ENCODE measurements around the gene RABL3.
"Not testable (repeated sequence)": the region's sequence is repeated elsewhere in the genome, so short reads cannot be mapped to it uniquely, and the experiment has no call there.

Gene RABL3, protein sequence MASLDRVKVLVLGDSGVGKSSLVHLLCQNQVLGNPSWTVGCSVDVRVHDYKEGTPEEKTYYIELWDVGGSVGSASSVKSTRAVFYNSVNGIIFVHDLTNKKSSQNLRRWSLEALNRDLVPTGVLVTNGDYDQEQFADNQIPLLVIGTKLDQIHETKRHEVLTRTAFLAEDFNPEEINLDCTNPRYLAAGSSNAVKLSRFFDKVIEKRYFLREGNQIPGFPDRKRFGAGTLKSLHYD

DNA sequence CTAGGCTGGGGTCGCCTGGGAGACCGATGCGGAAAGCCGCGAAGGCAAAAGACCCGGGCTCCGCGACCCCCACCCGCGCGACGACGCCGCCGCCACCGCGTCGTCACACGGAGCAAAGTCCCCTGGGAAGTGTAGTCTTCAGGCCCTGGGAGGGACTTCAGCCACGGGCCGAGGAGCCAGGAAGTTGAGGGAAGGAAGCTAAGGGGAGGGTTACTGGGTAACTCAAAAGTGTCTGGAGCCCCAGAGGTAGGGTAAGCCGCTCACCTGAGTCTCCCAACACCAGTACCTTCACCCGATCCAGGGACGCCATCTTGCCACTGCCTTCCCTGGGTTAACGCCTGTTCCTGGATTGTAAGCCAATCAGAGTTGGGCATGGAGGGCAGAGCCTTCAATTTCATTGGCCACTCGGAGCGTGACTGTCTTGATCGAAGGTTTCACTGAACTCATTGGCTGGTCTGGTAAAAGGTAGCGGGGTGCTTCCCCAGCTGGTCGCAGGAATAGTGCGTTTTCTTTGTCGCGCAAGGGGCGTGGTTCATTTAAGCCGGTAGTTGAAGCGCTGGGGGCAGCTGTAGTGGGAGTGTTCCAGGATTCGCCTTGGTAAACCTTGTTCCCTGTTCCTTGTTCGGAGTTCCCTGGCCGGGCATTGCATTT lies at the start of gene RABL3, which contains the start of gene GTF2E1:
Gene RABL3, minus strand, starts transcription at position 319 of the 651 bp plus-strand sequence. Its CDS starts 9 bp downstream, at position 310.
Gene GTF2E1, plus strand, starts transcription at position 547 of the 651 bp plus-strand sequence. CDS start 7,809 bp downstream, outside the sequence.
- ATAC-seq (peak; percentile 99), DNase-seq (peak; percentile 93)
- Mint-ChIP-seq H3K9me3 (no peaks in the 10 kb centered on the region), H3K27me3 (no peaks in the 10 kb centered on the region), H3K4me1 (peaks cover 31% of the 10 kb centered on the region), H3K4me3 (peak within 1 kb of the TSS; percentile 92), H3K27ac (peak within 1 kb of the TSS; percentile 96), H3K36me3 (ENCODE audit: low read depth) (peaks cover 26% of the 10 kb centered on the region)

DNA sequence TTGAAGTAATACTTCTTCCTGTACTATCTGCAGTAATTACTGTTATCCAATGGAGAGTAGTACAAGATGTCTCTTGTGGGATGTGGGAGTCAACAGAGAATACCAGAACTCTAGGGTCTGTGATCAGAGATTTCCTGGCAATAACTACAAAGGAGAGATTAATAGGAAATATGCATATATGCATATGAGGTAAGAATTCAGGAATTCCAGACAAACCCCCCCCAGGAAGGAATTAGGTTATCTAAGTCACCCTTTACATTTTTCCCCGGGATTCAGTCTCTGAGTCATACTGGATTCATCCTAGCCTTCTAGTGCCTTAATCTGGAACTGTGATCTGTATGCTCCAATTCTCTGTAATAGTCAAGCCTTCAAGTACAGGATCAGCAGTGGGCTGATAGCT lies 49.6 kb upstream of the RABL3 start:
- H3K4me3 Mint-ChIP-seq = no peak overlapping the region
- peaks cover 3% of the 10 kb centered on the region for H3K4me1 Mint-ChIP-seq
- H3K27ac Mint-ChIP-seq = no peak overlapping the region
- H3K27me3 Mint-ChIP-seq = no peaks in the 10 kb centered on the region
- no peaks in the 10 kb centered on the region for H3K9me3 Mint-ChIP-seq
- no peaks in the 10 kb centered on the region for H3K36me3 Mint-ChIP-seq (ENCODE audit: low read depth)
- no peak for DNase-seq
- no peak for ATAC-seq

DNA sequence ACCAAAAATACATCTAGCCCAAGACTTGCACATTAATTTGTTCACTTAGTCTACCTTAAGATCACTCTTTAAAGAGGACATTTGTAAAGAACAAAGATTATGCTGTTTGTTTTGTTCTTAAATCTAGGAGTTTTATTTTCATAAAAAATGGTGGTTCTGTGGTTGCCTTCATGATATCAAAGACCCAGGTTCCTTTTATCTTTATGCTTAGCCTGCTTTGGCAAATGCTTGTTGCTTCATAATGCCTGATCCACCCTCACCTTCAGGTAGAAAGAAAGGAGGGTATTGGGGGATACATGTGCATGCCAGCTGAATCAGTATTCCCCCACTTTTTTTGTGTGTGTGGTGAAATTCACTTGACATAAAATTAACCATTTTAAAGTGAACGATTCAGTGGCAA lies 48.7 kb upstream of the RABL3 start:
- H3K27ac Mint-ChIP-seq = no peak overlapping the region
- no peaks in the 10 kb centered on the region for H3K9me3 Mint-ChIP-seq
- no peak overlapping the region for H3K4me3 Mint-ChIP-seq
- ATAC-seq (no peak), DNase-seq (no peak)
- no peaks in the 10 kb centered on the region for H3K36me3 Mint-ChIP-seq (ENCODE audit: low read depth)
- no peaks in the 10 kb centered on the region for H3K27me3 Mint-ChIP-seq
- peaks cover 3% of the 10 kb centered on the region for H3K4me1 Mint-ChIP-seq

DNA sequence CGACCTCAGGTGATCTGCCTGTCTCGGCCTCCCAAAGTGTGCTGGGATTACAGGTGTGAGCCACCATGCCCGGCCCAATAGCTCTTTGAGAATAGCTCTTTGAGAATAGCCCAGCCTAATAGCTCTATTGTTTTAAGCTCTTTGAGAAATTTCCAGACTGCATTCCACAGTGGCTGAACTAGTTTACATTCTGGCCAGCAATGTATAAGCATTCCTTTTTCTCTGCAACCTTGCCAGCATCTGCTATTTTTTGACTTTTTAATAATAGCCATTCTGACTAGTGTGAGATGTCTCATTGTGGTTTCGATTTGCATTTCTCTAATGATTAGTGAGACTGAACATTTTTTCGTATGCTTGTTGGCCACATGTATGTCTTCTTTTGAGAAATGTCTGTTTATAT lies 43.5 kb upstream of the RABL3 start:
- H3K4me1 Mint-ChIP-seq, H3K4me3 Mint-ChIP-seq, H3K9me3 Mint-ChIP-seq, DNase-seq, ATAC-seq, H3K27me3 Mint-ChIP-seq, H3K27ac Mint-ChIP-seq: not testable (repeated sequence)
- peaks cover 22% of the 10 kb centered on the region for H3K36me3 Mint-ChIP-seq (ENCODE audit: low read depth)

DNA sequence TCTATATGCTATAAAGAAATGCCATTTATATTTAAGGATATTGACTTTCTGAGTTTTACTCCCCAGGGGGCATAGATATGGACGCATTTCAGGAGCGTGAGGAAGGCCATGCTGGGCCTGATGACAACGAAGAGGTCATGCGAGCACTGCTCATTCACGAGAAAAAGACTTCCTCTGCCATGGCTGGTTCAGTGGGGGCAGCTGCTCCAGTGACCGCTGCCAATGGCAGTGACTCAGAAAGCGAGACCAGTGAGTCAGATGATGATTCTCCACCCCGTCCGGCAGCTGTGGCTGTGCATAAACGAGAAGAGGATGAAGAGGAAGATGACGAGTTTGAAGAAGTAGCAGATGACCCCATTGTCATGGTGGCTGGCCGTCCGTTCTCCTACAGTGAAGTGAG lies 38.7 kb upstream of the RABL3 start:
- no peak for DNase-seq
- no peak for ATAC-seq
- H3K27me3 Mint-ChIP-seq = no peaks in the 10 kb centered on the region
- H3K36me3 Mint-ChIP-seq (ENCODE audit: low read depth) = peaks cover 32% of the 10 kb centered on the region
- no peaks in the 10 kb centered on the region for H3K9me3 Mint-ChIP-seq
- peaks cover 4% of the 10 kb centered on the region for H3K4me1 Mint-ChIP-seq
- H3K4me3 Mint-ChIP-seq = no peak overlapping the region
- H3K27ac Mint-ChIP-seq = no peak overlapping the region

DNA sequence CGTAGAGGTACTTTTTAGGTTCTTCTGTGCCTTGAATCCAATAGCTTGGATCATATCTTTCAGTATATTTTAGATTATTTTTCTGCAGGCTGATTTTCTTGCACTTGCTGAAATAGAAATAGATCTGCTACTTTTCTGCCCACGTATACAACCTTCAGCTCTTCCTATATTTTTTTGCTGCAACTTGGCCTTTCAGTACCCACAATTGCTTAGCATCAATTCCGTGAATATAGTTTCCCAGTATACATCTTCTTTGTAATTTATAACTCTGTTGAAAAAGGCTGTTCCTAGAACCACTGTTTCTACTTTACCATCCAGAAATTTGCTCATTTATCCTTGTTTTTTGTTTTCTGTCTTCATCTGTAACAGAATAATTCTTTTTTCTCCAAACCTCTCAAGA lies 36.5 kb upstream of the RABL3 start:
- Mint-ChIP-seq H3K36me3 (ENCODE audit: low read depth) (peaks cover 25% of the 10 kb centered on the region), H3K4me3 (no peak overlapping the region), H3K27ac (no peak overlapping the region), H3K9me3 (no peaks in the 10 kb centered on the region), H3K4me1 (peaks cover 4% of the 10 kb centered on the region), H3K27me3 (no peaks in the 10 kb centered on the region)
- DNase-seq (no peak), ATAC-seq (no peak)

DNA sequence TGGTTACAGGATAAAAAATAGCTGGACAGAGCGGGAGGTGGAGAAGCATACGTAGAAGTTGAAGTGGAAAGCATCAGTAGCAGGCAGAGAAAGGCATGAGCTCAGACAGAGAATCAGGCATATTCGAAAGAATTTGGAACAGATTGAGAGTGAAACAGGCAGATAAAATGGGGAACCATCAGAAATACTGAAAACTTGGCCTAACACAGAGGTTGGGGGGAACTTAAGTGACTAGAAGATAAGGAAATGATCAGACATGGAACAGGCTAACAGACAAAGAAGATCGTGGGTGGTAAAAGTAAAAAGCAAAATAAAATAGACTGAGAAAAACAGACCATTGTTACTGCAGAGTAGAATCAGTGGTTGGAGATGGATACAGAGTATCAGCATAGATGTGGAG lies 33.1 kb upstream of the RABL3 start:
- Mint-ChIP-seq H3K27me3 (no peaks in the 10 kb centered on the region), H3K27ac (no peak overlapping the region), H3K4me1 (peaks cover 6% of the 10 kb centered on the region), H3K9me3 (no peaks in the 10 kb centered on the region), H3K4me3 (no peak overlapping the region), H3K36me3 (ENCODE audit: low read depth) (peaks cover 23% of the 10 kb centered on the region)
- ATAC-seq (no peak), DNase-seq (no peak)

DNA sequence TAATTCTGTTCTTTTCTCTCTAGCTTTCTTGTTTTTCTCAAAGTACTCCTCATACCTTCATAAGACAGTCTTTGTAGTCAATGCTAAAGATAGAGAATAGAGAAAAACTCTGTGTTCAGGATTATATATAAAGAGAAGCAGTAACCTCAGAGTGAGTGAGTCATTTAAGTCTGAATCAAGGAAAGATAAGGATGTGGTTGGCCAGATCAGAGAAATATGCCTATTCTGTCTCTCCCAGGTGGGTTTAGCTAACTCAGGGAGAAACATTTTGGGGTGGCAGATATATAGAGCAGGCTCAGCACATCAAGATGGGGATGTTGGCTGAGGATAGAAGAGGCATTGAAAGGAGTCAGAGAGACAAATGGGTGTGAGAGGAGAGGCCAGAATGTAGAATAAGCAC lies 31.6 kb upstream of the RABL3 start:
- H3K9me3 Mint-ChIP-seq = no peaks in the 10 kb centered on the region
- H3K36me3 Mint-ChIP-seq (ENCODE audit: low read depth) = peaks cover 16% of the 10 kb centered on the region
- no peaks in the 10 kb centered on the region for H3K27me3 Mint-ChIP-seq
- DNase-seq (no peak), ATAC-seq (peak; percentile 96)
- H3K4me1 Mint-ChIP-seq = peaks cover 9% of the 10 kb centered on the region
- H3K27ac Mint-ChIP-seq = no peak overlapping the region
- no peak overlapping the region for H3K4me3 Mint-ChIP-seq

DNA sequence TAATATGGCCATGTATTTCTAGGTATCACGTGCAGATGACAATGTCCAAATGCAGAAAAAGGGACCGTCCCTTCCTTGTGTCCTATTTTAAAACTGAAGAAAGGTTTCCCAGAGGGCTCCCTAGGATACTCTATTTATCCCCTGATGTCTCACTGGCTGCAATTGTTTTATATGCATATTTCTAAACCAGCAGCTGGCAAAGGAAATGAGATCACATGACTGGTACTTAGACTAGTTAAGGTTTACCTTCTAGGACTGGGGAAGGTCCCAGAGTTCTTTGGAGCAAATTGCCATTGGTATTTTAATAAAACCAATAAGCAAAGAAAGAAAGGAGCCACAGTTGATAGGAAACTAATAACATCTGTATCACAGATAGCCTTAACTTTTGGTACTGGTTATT lies 29.8 kb upstream of the RABL3 start:
- Mint-ChIP-seq H3K9me3 (no peaks in the 10 kb centered on the region), H3K27me3 (no peaks in the 10 kb centered on the region), H3K4me3 (no peak overlapping the region), H3K36me3 (ENCODE audit: low read depth) (peaks cover 15% of the 10 kb centered on the region), H3K4me1 (peaks cover 12% of the 10 kb centered on the region), H3K27ac (no peak overlapping the region)
- DNase-seq (no peak), ATAC-seq (no peak)

DNA sequence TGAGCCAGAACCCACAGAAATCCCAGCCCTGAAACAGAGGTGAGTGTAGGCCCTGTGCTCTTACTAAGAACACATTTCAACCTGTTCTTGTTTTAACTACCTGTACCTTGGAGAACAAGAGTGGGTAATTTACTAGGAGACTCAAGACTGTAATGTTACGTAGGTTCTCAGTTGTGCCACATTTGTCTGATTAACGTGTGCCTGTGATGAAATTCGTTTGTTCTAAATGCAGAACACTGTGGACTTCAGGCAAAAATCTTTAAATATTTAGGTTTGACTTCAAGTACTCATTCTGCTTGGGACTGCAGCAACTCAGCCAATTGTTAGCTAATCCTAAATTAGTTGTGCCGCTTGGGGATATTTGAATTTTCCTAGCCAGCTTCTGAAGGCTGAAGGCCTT lies 28.6 kb upstream of the RABL3 start:
- no peak for ATAC-seq
- H3K27ac Mint-ChIP-seq = no peak overlapping the region
- DNase-seq = no peak
- H3K4me3 Mint-ChIP-seq = no peak overlapping the region
- H3K36me3 Mint-ChIP-seq (ENCODE audit: low read depth) = peaks cover 12% of the 10 kb centered on the region
- H3K9me3 Mint-ChIP-seq = no peaks in the 10 kb centered on the region
- H3K4me1 Mint-ChIP-seq = peaks cover 19% of the 10 kb centered on the region
- no peaks in the 10 kb centered on the region for H3K27me3 Mint-ChIP-seq

DNA sequence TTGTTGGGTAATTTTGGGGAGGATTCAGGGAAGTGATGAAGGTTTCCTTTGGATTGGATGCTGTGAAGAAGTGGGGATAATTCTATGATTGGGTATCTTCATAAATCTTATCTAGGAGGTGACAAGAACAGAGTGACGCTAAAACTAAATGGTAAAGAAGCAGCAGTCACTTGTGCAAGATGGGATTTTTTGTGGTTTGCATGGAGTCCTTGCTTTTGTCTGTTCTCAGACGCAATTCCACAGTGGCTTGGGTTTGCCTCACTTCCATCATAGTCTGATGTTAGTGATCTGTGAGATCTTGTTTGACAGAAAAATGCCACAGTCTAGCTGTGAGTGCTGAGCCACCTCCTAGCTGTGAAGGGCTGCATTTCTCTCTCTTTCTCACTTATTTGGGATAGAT lies 27.1 kb upstream of the RABL3 start:
- Mint-ChIP-seq H3K9me3 (no peaks in the 10 kb centered on the region), H3K4me3 (no peak overlapping the region), H3K27ac (no peak overlapping the region), H3K4me1 (peaks cover 28% of the 10 kb centered on the region), H3K27me3 (no peaks in the 10 kb centered on the region), H3K36me3 (ENCODE audit: low read depth) (peaks cover 12% of the 10 kb centered on the region)
- no peak for ATAC-seq
- DNase-seq = no peak

DNA sequence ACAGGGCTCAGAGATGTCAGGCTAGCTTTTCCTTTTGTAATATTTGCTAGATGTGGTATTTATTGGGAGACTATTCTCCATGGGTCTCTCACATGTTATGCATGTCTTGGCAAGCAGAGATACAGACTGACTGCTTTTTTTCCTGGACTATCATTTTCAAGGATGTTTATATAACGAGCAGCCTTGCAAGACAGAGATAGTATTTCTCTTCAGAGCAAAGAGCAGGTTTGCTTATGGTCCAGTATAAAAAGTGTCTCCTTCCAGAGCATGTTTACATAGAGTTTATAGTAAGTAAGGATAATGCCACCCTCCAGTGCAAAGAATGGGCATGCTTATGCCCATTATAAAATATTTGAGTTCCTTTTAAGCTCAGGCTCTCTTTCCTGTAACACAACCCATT lies 24.8 kb upstream of the RABL3 start:
- no peak overlapping the region for H3K4me3 Mint-ChIP-seq
- H3K9me3 Mint-ChIP-seq = no peaks in the 10 kb centered on the region
- DNase-seq (no peak), ATAC-seq (no peak)
- H3K27ac Mint-ChIP-seq = no peak overlapping the region
- H3K36me3 Mint-ChIP-seq (ENCODE audit: low read depth) = peaks cover 8% of the 10 kb centered on the region
- no peaks in the 10 kb centered on the region for H3K27me3 Mint-ChIP-seq
- H3K4me1 Mint-ChIP-seq = peaks cover 42% of the 10 kb centered on the region

DNA sequence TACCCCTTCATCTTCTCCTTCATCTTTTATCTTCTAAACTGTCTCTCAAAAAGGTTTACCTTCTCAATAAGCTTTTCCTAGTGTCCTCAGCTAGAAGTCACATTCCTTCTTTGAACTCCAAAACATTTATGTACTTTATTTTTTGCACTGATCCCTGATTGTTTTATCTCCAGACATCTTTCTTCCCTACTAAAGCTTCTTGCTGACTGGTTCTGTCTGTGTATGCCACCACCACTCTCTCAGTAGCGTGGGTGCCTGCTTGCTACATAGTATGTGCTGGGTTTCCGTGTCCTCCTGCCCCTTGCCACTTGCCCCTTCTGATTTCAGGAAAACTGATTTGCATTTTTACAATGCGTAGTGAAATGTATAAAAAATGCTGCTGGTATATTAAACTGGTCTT lies 24.3 kb upstream of the RABL3 start:
- Mint-ChIP-seq H3K9me3 (no peaks in the 10 kb centered on the region), H3K4me1 (peaks cover 46% of the 10 kb centered on the region), H3K27ac (no peak overlapping the region), H3K4me3 (no peak overlapping the region), H3K36me3 (ENCODE audit: low read depth) (peaks cover 5% of the 10 kb centered on the region), H3K27me3 (no peaks in the 10 kb centered on the region)
- ATAC-seq = no peak
- DNase-seq = no peak

DNA sequence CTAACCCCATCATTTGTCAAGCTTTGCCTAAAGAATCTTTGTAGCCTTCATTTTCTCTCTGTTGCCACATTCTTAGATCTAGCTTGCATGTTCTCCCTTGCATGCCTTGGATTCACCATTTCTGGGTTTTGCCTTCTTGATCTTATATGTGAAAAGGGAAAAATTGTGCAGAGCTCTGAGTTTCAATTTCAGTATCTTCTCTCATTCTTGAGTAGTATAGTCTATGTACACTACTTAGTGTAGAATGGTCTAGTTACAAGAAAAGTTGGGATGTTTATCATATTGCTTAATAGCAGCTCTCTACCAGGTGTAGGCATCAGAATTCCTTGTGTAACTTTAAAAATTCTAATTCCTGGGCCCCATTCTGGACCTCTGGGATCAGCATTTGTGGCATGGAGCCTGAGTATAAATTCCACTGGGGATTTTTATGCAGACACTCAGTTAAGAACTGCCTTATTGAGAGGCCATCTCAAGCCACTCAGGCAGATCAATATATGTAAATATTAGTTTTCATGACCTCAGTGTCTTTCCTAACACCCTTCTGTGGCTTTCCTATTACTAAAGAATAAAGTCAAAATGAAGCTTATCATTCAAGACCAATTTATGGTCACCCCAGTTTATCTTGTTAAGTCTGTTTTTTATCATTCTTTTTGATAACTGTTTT lies 23.6 kb upstream of the RABL3 start:
- Mint-ChIP-seq H3K9me3 (no peaks in the 10 kb centered on the region), H3K36me3 (ENCODE audit: low read depth) (peaks cover 3% of the 10 kb centered on the region), H3K4me1 (peaks cover 52% of the 10 kb centered on the region), H3K27me3 (no peaks in the 10 kb centered on the region), H3K4me3 (no peak overlapping the region), H3K27ac (peak overlapping the region; percentile 17)
- peak; percentile 36 for ATAC-seq
- no peak for DNase-seq

DNA sequence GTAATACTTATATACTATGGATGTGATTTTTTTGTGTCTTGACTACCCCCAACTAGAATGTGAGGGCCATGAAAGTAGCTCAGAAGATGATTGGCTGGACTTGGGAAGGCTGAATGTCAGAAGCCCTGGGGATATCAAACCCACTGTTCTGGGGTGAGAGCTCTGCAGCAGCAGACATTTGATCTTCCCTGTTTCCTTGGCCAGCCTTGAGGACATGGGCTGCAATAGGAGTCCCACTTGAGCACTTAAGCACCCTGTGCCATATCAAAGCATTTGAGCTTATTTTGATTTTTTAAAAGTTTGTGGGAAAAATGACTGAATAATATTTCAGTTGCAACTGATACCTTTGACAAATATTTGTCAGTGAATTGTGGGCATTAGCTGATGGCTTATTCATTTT lies 21.9 kb upstream of the RABL3 start:
- peaks cover 63% of the 10 kb centered on the region for H3K4me1 Mint-ChIP-seq
- no peak overlapping the region for H3K4me3 Mint-ChIP-seq
- no peak overlapping the region for H3K27ac Mint-ChIP-seq
- DNase-seq (no peak), ATAC-seq (no peak)
- H3K9me3 Mint-ChIP-seq = no peaks in the 10 kb centered on the region
- H3K27me3 Mint-ChIP-seq = no peaks in the 10 kb centered on the region
- peaks cover 8% of the 10 kb centered on the region for H3K36me3 Mint-ChIP-seq (ENCODE audit: low read depth)

Measured in activated naive CD8-positive, alpha-beta T cell treated with anti-CD3 and anti-CD28 coated beads, Interleukin-2, amount 50 U/mL, for 24 hours (primary cell).